Stimulated activated CD4-positive, alpha-beta T cell treated with anti-CD3 and anti-CD28 coated beads, Interleukin-12 subunit alpha, Interleukin-12 subunit beta, amount 100 ng/mL, for 4 hours (primary cell): ENCODE measurements around the gene KCNMA1.
"Not testable (repeated sequence)": the region's sequence is repeated elsewhere in the genome, so short reads cannot be mapped to it uniquely, and the experiment has no call there.

ENCODE experiments used
- DNase-seq: peaks from one replicate; pipeline ENCODE4 v3.0.0-alpha.2; 2020

The KCNMA1 gene

GRCh38 chr10:77526868-77527617 lies 110.6 kb downstream of the KCNMA1 start:
- no peak for DNase-seq

DNA sequence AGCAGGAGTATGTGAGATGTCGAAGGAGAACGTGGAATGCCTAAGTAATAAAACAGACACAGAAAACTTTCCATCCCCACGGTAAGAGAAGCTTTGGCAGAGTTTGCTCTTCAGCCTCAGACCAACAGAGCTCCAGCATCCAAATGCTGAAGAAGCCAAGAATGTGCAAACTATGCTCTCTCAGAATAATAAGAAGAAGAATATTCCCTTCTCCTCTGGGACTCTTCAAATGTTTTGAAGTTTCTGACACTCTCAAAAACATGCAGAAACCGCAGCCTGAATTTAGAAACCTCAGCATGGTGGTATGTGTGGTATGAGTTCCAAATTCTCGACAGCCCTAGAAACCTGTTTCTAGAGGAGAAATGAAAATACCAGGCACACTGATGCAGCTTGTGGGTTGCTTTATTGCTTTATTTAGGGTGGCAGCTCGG lies 113.3 kb downstream of the KCNMA1 start:
- DNase-seq = no peak

GRCh38 chr10:77522268-77522809 lies 115.3 kb downstream of the KCNMA1 start:
- DNase-seq = no peak

GRCh38 chr10:77520995-77521394 lies 116.6 kb downstream of the KCNMA1 start:
- no peak for DNase-seq

- DNase-seq = no peak
Measured at GRCh38 chr10:77520290-77520689, 117.3 kb downstream of the KCNMA1 start.

DNA sequence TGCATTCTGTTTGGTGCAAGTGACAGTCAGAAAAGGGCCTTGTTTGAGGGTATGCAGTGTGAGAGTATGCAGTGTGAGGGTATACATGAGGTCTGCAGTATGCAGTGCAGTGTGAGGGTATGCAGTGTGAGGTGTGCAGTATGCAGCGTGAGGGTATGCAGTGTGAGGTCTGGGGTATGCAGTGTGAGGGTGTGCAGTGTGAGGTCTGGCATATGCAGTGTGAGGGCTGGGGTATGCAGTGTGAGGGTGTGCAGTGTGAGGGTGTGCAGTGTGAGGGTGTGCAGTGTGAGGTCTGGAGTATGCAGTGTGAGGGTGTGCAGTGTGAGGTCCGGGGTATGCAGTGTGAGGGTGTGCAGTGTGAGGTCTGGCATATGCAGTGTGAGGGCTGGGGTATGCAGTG lies 117.8 kb downstream of the KCNMA1 start:
- not testable (repeated sequence) for DNase-seq

DNA sequence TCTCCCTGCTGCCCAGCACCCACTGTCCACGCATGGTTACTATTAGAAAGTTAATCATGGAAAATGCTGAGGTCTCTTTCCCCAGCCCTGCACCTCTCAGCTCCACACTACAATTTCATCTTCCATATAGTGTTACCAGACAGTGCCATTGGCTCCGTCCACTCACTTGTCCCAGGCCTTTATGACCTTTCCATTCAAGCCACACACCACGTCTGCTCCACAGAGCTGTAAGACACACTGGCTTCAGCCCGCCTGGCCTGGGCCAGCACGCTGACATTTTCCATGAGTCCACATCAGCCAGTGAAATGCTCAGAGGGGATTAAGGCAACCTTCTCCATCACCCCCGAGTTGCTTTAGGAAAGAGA lies 118.7 kb downstream of the KCNMA1 start:
- no peak for DNase-seq

- no peak for DNase-seq
Measured at GRCh38 chr10:77518241-77518909, 119.2 kb downstream of the KCNMA1 start.

DNA sequence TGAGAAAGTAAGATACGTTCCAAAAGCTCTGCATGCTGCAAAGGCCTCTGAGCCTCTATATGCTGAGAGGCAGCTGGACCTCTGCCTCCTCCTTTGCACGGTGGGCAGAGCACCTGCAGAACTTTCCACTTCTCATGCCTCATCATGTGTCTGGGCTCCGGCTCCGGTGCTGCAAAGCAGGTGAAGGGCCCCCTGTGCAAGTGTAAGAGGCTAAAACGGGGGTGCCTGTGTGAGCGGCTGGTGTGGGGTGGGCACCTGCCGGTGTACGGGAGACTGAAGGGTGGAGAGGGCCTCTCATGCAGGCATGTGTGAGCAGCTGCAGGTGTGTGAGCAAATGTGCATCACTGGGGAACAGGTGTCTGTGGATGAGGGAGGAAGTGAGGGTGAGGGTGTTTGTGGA lies 121.0 kb downstream of the KCNMA1 start:
- no peak for DNase-seq

GRCh38 chr10:77514870-77515269 lies 122.7 kb downstream of the KCNMA1 start:
- DNase-seq = no peak

DNA sequence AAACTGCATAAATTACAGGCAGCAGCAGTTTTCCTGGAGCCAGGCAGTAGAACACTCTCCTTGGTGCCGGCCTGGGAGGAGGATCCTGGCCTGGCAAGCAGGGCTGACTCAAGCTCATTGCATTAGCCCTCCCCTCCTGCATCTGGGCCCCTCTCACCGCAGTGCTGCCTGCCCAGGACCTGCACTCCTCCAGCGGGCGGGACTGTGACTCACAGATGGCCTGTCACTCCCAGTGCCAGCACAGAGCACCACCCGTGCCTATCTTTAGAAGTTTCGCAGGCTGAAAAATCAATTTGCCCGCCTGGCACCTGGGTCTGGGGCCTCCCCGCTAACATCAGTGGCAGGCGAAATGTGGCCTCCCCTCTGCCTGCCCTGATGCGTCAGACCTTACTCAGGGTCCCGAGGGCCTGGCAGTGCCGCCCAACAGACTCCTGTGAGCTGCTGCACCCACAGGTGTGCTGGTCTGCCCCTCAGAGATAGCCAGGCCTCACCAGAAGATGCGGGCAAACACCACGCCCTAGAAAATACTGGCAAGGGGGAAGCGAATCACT lies 123.8 kb downstream of the KCNMA1 start:
- DNase-seq = no peak

GRCh38 chr10:77513220-77513619 lies 124.4 kb downstream of the KCNMA1 start:
- DNase-seq = no peak

DNA sequence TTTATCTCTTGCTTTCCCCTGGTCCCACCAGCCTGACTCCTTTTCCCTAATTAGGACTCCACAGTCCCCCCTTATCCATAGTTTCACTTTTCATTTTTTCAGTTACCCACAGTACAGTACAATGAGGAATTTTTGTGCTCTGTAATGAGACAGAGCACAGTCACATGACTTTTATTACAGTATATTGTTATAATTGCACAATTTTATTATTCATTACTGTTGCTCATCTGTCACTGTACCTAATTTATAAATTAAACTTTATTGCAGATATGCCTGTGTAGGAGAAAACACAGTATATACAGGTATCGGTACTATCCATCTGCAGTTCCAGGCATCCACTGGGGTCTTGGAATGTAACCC lies 125.4 kb downstream of the KCNMA1 start:
- no peak for DNase-seq

- no peak for DNase-seq
Measured at GRCh38 chr10:77511498-77512218, 126.0 kb downstream of the KCNMA1 start.

DNA sequence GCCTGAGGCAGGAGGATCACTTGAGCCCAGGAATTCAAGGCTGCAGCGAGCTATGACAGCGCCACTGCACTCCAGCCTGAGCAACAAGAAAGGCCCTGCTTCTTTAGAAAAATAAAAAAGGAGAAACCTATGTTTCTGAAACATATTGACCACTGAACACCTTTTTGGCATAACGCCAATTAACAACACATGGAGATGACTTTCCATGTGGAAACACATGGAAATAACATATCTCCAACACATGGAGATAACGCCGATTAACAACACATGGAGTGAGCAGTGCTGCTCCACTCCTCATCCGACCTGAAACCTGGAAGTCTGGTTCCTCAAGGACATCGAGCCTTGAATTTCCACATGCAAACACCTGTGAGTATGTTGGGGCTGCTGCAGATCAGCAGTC lies 126.9 kb downstream of the KCNMA1 start:
- DNase-seq = no peak

- DNase-seq = no peak
Measured at GRCh38 chr10:77510294-77510693, 127.3 kb downstream of the KCNMA1 start.

DNA sequence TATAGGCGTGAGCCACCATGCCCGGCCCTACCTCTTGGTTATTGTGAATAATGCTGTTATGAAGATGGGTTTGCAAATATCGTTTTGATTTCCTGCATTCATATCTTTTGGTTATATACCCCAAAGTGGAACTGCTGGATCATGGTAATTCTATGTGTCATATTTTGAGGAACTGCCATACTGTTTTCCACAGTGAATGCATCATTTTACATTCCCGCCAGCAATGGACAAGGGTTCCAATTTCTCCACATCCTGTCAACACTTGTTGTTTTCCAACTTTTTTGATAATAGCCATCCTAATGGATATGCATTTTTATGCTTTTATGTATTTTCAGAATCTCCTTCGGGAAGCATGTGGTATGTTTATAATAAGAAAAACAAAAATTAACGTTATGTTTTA lies 128.2 kb downstream of the KCNMA1 start:
- no peak for DNase-seq

GRCh38 chr10:77507291-77507880 lies 130.2 kb downstream of the KCNMA1 start:
- no peak for DNase-seq

- DNase-seq = no peak
Measured at GRCh38 chr10:77506517-77507200, 130.9 kb downstream of the KCNMA1 start.

GRCh38 chr10:77505431-77506334 lies 131.9 kb downstream of the KCNMA1 start:
- no peak for DNase-seq

GRCh38 chr10:77504873-77505257 lies 132.7 kb downstream of the KCNMA1 start:
- no peak for DNase-seq
